Medulla oblongata (tissue), 1 donor: ENCODE measurements around the gene GEN1.
"Not testable (repeated sequence)": the region's sequence is repeated elsewhere in the genome, so short reads cannot be mapped to it uniquely, and the experiment has no call there.

ENCODE experiments used
- DNase-seq: peaks from one replicate; pipeline ENCODE4 v3.0.0-alpha.2; 2015; ENCODE audit errors: extremely low spot score

Gene GEN1

GRCh38 chr2:17799301-17800120, 45.6 kb downstream of the GEN1 start:
- no peak for DNase-seq

- peak; percentile 31 for DNase-seq
Measured at GRCh38 chr2:17800219-17800618, 46.3 kb downstream of the GEN1 start.

- DNase-seq = no peak
Measured at GRCh38 chr2:17800693-17801458, 46.9 kb downstream of the GEN1 start.

GRCh38 chr2:17803497-17803896, 49.6 kb downstream of the GEN1 start:
- no peak for DNase-seq

GRCh38 chr2:17804358-17804757, 50.4 kb downstream of the GEN1 start:
- DNase-seq = peak; percentile 37

GRCh38 chr2:17805166-17805565, 51.2 kb downstream of the GEN1 start:
- peak; percentile 30 for DNase-seq

- no peak for DNase-seq
Measured at GRCh38 chr2:17805717-17806363, 51.9 kb downstream of the GEN1 start.

- no peak for DNase-seq
Measured at GRCh38 chr2:17813010-17813741, 59.2 kb downstream of the GEN1 start.

GRCh38 chr2:17813742-17814473, 60.0 kb downstream of the GEN1 start:
- peak; percentile 24 for DNase-seq

GRCh38 chr2:17814601-17815000, 60.7 kb downstream of the GEN1 start:
- DNase-seq = no peak

GRCh38 chr2:17815468-17816184, 61.7 kb downstream of the GEN1 start:
- no peak for DNase-seq

GRCh38 chr2:17816396-17817245, 62.7 kb downstream of the GEN1 start, which contains the start of gene MSGN1:
MSGN1 (plus strand) TSS chr2:17816460; CDS start chr2:17816519, 59 bp downstream.
- no peak for DNase-seq

GRCh38 chr2:17818235-17818815, 64.4 kb downstream of the GEN1 start:
- DNase-seq = no peak

- no peak for DNase-seq
Measured at GRCh38 chr2:17821080-17821479, 67.1 kb downstream of the GEN1 start.

GRCh38 chr2:17821535-17822444, 67.9 kb downstream of the GEN1 start:
- DNase-seq = no peak

GRCh38 chr2:17822445-17823117, 68.6 kb downstream of the GEN1 start:
- no peak for DNase-seq

GRCh38 chr2:17823646-17824045, 69.7 kb downstream of the GEN1 start:
- not testable (repeated sequence) for DNase-seq
